Measurements from ENCODE around the gene PTPRG. TPM values are rescaled to one million over a fixed set of nuclear protein-coding genes. Genes with fewer than 3 reads are reported as not detected.

Gene PTPRG
- total and polyA plus RNA-seq, 2 of the 13 experiments (the other 11 are each of a cell fraction or from before 2014, with no cell fraction given), result 8.0 to 25.3 TPM

DNA sequence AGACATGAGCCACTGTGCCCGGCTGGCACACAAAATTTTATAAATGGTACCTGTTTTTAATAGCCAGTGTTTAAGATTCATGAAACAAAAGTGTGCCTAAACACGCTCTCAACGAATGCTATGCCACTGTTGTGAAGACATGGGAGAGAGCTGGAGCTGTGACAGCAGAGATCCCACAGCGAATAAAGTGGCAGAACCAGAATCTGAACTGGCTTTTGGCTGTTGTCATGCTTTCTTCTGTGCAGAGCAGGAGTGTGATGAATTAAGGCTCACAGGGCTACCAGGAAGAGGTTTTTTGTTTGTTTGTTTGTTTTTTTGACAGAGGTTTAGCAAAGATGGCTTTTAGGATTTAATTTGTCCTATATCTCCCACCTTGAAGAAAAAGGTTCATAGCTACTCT, 14.5 kb downstream of the PTPRG start (continued):
- TF ChIP-seq ZBTB40 (IDR thresholded peaks at IDR 0.05), result no peak
- TF ChIP-seq ZBTB40 (CRISPR knock-in tag; IDR thresholded peaks at IDR 0.05), result no peak
- no peak for TF ChIP-seq ZNF296 (CRISPR knock-in tag; conservative IDR thresholded peaks at IDR 0.05)
- no peak for TF ChIP-seq ZNF550 (CRISPR knock-in tag; IDR thresholded peaks at IDR 0.05; ENCODE audit: borderline replicate concordance)
- TF ChIP-seq MTF2 (CRISPR knock-in tag; IDR thresholded peaks at IDR 0.05; ENCODE audit: borderline replicate concordance), result no peak
- TF ChIP-seq, protein P1, sequence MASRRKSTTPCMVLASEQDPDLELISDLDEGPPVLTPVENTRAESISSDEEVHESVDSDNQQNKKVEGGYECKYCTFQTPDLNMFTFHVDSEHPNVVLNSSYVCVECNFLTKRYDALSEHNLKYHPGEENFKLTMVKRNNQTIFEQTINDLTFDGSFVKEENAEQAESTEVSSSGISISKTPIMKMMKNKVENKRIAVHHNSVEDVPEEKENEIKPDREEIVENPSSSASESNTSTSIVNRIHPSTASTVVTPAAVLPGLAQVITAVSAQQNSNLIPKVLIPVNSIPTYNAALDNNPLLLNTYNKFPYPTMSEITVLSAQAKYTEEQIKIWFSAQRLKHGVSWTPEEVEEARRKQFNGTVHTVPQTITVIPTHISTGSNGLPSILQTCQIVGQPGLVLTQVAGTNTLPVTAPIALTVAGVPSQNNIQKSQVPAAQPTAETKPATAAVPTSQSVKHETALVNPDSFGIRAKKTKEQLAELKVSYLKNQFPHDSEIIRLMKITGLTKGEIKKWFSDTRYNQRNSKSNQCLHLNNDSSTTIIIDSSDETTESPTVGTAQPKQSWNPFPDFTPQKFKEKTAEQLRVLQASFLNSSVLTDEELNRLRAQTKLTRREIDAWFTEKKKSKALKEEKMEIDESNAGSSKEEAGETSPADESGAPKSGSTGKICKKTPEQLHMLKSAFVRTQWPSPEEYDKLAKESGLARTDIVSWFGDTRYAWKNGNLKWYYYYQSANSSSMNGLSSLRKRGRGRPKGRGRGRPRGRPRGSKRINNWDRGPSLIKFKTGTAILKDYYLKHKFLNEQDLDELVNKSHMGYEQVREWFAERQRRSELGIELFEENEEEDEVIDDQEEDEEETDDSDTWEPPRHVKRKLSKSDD (CRISPR knock-in tag; IDR thresholded peaks at IDR 0.05; ENCODE audit: low read depth), result no peak
- no peak for TF ChIP-seq U2AF2 (IDR thresholded peaks at IDR 0.05; ENCODE audit: low read depth, low read length)
- TF ChIP-seq ZNF891 (CRISPR knock-in tag; IDR thresholded peaks at IDR 0.05), result no peak

All from HepG2 (cell line).